Thyroid gland (tissue), 4 donors: Measurements from ENCODE around the gene DKC1.

ENCODE experiments used
- POLR2A ChIP-seq, 2 donors: fragments of 450-650 bp; IDR thresholded peaks; one replicate each; pipeline ENCODE4 v1.6.1; 2017; ENCODE audit warnings: antibody characterized with exemption in 2 of 2, mild to moderate bottlenecking in 2 of 2, moderate library complexity in 1 of 2
- TF ChIP-seq, protein P1 (sequence below), 6 experiments: fragments of 200-600 bp in 3 of 6; fragments of 450-650 bp in 3 of 6; sonication (generic) in 3 of 6; IDR thresholded peaks; one replicate each; pipeline ENCODE4 v1.5.1; 2016 to 2019; ENCODE audit warnings: antibody characterized with exemption in 6 of 6, mild to moderate bottlenecking in 2 of 6, inconsistent platforms in 1 of 6, moderate library complexity in 1 of 6

DNA sequence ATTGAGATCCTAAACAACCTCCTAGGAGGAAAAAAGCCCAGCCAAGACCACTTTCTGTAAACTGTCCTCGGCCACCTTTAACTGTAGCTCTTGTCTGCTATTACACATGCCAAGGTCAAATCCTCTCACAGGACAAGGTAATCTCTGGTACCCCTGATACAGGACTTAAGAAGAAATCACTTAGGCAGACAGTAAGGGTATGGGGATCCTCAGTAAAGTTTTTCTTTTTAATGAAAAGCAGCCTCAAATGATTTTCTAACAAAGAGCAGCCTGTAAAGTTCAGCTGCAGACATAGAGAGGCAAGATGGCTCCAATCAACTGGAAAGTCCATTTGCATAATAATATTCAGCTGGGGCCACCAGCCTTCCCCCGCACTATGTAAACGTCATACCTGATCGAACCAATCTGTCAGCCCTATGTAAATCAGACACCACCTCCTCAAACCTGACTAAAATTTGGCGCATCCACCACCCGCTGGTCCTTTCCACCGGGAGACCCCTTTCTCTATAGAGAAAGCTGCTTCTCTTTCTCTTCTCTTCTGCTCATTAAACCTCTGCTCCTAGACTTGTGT is 57.2 kb downstream of the DKC1 start:
- TF ChIP-seq, protein P1, sequence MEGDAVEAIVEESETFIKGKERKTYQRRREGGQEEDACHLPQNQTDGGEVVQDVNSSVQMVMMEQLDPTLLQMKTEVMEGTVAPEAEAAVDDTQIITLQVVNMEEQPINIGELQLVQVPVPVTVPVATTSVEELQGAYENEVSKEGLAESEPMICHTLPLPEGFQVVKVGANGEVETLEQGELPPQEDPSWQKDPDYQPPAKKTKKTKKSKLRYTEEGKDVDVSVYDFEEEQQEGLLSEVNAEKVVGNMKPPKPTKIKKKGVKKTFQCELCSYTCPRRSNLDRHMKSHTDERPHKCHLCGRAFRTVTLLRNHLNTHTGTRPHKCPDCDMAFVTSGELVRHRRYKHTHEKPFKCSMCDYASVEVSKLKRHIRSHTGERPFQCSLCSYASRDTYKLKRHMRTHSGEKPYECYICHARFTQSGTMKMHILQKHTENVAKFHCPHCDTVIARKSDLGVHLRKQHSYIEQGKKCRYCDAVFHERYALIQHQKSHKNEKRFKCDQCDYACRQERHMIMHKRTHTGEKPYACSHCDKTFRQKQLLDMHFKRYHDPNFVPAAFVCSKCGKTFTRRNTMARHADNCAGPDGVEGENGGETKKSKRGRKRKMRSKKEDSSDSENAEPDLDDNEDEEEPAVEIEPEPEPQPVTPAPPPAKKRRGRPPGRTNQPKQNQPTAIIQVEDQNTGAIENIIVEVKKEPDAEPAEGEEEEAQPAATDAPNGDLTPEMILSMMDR (IDR thresholded peaks at IDR 0.05), result no peak
- no peak for TF ChIP-seq POLR2A (IDR thresholded peaks at IDR 0.05)
